GM20431 (cell line): Measurements from ENCODE around the gene TOP2A.
"Not testable (repeated sequence)": the region's sequence is repeated elsewhere in the genome, so short reads cannot be mapped to it uniquely, and the experiment has no call there.

ENCODE experiments used
- in situ Hi-C: fragments of 300-500 bp; cut with MseI, MboI; formaldehyde crosslinking; loops from one replicate; pipeline ENCODE4 v1.15.0; 2020; ENCODE audit warnings: low sequenced_read_pairs; ENCODE audit not compliant: unreplicated experiment

Gene TOP2A

GRCh38 chr17:40386555-40386954 lies 31.1 kb downstream of the TOP2A start:
- in situ Hi-C loops, result not testable (repeated sequence)

DNA sequence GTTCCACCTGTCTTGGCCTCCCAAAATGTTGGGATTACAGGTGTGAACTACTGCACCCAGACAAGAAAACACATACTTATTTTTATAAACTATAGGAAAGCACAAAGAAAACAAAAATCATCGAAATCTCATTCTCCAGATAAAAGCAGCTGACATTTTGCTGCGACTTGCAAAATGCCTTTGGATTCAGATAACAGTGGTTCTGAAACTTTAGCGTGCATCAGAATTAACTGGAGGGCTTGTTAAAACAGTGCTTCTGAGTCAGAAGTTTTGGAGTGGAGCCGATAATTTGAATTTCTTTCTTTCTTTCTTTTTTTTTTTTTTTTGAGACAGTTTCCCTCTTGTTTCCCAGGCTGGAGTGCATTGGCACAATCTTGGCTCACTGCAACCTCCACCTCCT lies 35.4 kb downstream of the TOP2A start:
- in situ Hi-C loops, result no loop called here

- in situ Hi-C loops, result no loop called here
Measured at GRCh38 chr17:40378966-40379365, 38.7 kb downstream of the TOP2A start.

GRCh38 chr17:40377832-40378231 lies 39.9 kb downstream of the TOP2A start:
- in situ Hi-C loops, result no loop called here

DNA sequence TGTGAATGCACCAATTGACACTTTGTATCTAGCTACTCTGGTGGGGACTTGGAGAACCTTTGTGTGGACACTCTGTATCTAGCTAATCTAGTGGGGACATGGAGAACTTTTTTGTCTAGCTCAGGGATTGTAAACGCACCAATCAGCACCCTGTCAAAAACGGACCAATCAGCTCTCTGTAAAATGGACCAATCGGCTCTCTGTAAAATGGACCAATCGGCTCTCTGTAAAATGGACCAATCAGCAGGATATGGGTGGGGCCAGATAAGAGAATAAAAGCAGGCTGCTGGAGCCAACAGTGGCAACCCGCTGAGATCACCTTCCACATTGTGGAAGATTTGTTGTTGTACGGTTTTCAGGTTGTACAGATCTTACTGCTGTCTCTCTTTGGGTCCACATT lies 41.2 kb downstream of the TOP2A start:
- in situ Hi-C loops, result not testable (repeated sequence)

- in situ Hi-C loops, result not testable (repeated sequence)
Measured at GRCh38 chr17:40375786-40376185, 41.9 kb downstream of the TOP2A start.

DNA sequence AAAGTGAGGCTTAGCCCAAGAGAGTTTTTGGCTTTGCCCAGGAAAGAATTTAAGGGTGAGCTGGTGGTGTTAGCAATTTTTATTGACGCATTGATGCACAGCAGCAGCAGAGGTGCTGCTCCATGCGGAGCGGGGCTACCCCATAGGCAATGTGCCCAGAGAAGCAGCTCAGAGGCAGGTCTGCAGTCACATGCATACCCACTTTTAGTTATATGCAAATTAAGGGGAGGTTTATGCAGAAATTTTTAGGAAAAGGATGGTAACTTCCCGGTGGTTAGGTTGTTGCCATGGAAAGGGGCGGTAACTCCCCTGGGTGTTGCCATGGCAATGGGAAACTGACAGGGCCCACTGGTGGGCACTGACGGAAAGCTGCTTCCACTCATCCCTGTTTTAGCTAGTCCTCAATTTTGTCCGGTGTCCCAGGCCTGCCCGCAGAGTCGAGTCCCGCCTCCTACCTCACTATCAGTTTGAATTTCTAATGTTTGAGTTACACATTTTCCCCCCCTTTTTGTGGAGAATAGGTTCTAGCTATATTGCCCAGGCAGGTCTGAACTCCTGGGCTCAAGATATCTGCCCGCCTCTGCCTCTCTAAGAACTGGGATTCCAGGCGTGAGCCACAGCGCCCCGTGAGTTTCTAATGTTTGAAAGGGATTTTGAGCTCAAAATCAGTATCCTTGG lies 42.7 kb downstream of the TOP2A start:
- in situ Hi-C loops, result no loop called here

GRCh38 chr17:40373999-40374398 lies 43.7 kb downstream of the TOP2A start:
- in situ Hi-C loops, result no loop called here

DNA sequence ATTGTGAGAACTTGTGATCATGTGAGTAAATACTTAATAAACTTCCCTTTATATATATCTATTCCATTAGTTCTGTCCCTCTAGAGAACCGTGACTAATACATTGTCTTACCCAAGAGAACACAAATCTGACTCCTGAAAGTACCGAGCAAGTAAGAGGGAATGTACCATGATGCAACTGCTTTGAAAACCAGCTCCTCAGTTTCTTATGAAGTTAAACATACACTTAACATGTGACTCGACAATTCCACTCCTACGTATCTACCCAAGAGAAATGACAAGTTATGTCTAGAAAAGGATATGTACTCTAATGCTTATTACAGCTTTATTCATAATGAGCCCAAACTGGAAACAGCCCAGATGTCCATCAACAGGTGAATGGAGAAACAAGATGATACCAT lies 44.4 kb downstream of the TOP2A start:
- in situ Hi-C loops, result no loop called here

DNA sequence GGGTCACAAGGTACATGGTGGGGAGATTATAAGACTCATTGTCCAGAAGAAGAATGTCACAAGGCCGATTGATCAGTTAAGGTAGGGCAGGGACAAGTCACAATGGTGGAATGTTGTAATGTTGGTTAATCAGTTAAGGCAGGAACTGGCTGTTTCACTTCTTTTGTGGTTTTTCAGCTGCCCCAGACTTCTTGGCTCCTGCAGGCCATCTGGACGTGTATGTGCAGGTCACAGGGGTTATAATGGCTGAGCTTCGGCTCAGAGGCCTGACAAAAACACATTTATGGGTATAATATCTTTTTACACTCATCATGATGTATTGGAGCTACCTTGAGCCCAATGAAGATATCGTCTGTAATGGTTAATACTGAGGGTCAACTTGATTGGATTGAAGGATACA lies 45.1 kb downstream of the TOP2A start:
- in situ Hi-C loops, result not testable (repeated sequence)

DNA sequence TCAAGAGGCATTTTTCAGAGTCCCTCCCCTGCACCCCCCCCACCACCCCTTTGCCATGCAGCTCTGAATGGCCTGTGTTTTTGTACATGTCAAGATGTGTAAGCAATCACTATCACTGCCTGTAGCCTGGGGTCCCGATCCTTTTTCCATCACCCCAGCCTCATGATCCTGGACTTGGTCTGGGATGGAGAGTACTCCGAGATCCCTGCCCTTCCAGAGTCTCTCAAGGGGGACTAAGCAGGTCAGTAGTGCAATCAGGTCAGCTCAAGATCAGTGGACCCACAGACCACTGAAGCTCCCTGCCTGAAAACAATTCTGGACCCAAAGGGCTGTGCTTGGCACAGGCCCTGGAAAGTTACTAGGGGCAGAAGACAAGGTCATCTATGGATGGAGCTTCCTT lies 45.7 kb downstream of the TOP2A start:
- in situ Hi-C loops, result no loop called here

DNA sequence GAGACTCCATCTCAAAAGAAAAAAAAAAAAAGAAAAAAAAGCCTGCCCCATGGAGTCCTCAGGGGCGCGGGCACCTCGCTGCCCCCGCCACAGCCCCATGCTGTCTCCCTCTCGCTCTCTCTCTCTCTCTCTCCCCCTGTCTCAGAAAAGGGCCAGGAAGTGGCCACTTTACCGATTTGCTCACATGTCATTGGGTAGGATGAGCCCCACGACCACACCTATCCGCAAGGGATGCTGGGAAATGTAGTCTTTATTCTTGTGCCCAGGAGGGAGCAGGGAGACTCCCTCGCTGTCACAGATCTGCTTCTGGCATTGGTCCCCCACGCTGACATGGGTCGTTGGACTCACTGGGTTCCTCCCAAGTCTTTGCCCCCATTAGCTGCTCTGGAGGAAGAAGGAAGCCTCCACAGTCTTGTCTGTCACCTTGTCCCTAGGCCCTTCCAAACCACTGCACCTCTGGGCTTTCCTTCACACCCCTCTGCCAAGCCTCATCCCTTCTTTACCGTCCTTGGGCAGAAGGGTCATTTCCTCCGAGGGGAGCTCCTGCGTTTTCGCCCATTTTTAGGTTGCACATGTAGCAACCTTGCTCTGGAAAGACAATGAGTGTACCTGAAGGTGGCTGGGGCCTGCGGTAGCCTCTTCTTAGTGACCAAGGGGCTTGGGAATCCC lies 46.3 kb downstream of the TOP2A start:
- in situ Hi-C loops, result no loop called here

GRCh38 chr17:40369923-40370322 lies 47.8 kb downstream of the TOP2A start:
- in situ Hi-C loops, result loop anchor here (10.0 kb wide), 1 partner anchor 165 kb away; no protein-coding TSS in a partner anchor

- in situ Hi-C loops, result loop anchor here (10.0 kb wide), 1 partner anchor 167 kb away; no protein-coding TSS in a partner anchor
Measured at GRCh38 chr17:40367728-40368127, 50.0 kb downstream of the TOP2A start.

DNA sequence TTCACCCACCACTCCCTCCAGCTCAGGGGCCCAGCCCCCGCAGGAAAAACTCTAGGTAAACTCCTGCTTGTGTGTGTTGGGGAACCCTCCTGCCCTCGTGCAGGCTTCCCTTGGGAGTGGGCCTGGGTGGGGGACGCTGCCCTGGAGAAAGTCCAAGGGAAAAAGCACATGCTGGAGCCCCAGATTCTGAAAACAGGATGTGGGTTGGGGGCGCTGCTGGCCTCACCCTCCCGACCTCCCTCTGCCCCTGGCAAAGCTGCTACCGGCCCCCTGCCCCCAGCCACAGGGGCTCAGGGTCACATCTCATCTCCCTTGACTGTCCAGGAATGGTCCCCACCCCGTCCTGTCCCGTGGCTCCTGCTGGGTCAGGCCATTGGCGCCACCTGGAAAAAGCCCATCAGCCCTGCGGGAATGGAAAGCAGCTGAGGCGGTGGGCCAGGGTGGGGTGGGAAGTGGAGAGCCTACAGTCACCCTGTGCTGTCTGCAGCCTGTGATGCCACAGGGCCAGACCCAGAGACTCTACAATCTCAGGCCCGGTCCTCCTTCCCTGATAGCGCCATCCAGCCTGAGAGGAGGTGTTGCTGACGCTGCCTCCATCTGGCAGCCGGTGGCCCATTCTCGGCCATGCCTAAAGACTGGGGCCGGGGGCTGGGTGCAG lies 50.7 kb downstream of the TOP2A start:
- in situ Hi-C loops, result loop anchor here (10.0 kb wide), 1 partner anchor 168 kb away; no protein-coding TSS in a partner anchor

DNA sequence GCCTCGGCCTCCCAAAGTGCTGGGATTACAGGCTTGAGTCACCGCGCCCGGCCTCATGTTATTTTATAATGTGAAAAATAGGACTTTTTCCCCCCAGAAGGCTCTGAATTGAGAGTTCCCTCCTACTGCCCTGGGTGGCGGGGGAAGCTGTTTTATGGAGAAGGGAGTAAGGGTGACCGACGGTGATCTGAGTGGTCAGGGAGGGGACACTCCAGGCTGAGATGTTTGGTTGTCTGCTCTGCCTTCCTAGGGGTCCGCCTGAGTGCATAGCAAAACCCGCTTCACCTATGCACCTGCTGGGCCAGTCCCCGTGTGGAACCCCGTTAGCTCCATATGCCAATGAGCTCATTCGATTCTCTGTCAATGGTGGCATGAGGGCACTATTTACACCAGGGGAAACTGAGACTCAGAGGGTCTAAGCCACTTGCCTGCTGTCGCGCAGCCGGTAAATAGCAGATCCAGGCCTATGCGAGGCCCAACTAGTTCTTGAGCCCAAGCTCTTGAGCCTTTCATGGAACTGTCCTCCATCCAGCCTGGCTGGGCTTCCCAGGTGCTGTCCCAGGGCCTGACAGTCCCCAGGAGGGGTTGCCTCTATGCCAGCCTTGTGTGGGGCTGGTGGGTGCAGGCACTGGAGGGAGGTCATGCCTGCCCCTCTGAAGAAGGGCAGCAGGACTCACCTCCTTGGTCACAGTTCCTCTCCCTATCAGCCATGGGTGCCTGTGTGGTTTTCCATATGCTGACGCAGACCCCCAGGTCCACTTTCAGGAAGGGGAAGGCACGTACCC lies 51.4 kb downstream of the TOP2A start:
- in situ Hi-C loops, result loop anchor here (10.0 kb wide), 1 partner anchor 169 kb away; no protein-coding TSS in a partner anchor

- in situ Hi-C loops, result loop anchor here (10.0 kb wide), 1 partner anchor 170 kb away; no protein-coding TSS in a partner anchor
Measured at GRCh38 chr17:40364906-40365305, 52.8 kb downstream of the TOP2A start.

GRCh38 chr17:40364121-40364861 lies 53.4 kb downstream of the TOP2A start, which contains the start of gene GJD3:
GJD3 (minus strand) TSS chr17:40364737; CDS start chr17:40363815, 922 bp downstream.
- in situ Hi-C loops, result loop anchor here (10.0 kb wide), 1 partner anchor 171 kb away; no protein-coding TSS in a partner anchor

GRCh38 chr17:40363111-40363827 lies 54.4 kb downstream of the TOP2A start:
- in situ Hi-C loops, result loop anchor here (10.0 kb wide), 1 partner anchor 172 kb away; no protein-coding TSS in a partner anchor
